Activated CD4-positive, CD25-positive, alpha-beta regulatory T cell (primary cell): Measurements from ENCODE around the gene FRMD7.
"Not testable (repeated sequence)": the region's sequence is repeated elsewhere in the genome, so short reads cannot be mapped to it uniquely, and the experiment has no call there.

Experiments
- DNase-seq, 4 experiments: peaks; one replicate each; lab custom pipeline; 2025; lab: John Stamatoyannopoulos, UW

Gene FRMD7

GRCh38 chrX:132127743-132128142, at the start of gene FRMD7:
Gene FRMD7, minus strand, starts transcription at chrX:132128020. Its CDS starts 176 bp downstream, at chrX:132127844.
- DNase-seq = no peak

GRCh38 chrX:132173647-132174046, 45.8 kb upstream of the FRMD7 start:
- DNase-seq = no peak

GRCh38 chrX:132171881-132172280, 44.1 kb upstream of the FRMD7 start:
- no peak for DNase-seq

GRCh38 chrX:132171478-132171877, 43.7 kb upstream of the FRMD7 start:
- no peak for DNase-seq

- no peak for DNase-seq
These were observed 41.7 kb upstream of the FRMD7 start for GRCh38 chrX:132169554-132169953.

GRCh38 chrX:132165651-132166050, 37.8 kb upstream of the FRMD7 start:
- DNase-seq = no peak

- DNase-seq = no peak
These were observed 37.2 kb upstream of the FRMD7 start for GRCh38 chrX:132165005-132165404.

GRCh38 chrX:132163094-132163493, 35.3 kb upstream of the FRMD7 start:
- DNase-seq = not testable (repeated sequence)

GRCh38 chrX:132153166-132153565, 25.3 kb upstream of the FRMD7 start:
- no peak for DNase-seq

GRCh38 chrX:132146456-132146855, 18.6 kb upstream of the FRMD7 start:
- DNase-seq = no peak

GRCh38 chrX:132144061-132144460, 16.2 kb upstream of the FRMD7 start:
- no peak for DNase-seq

- DNase-seq = no peak
These were observed 1.9 kb downstream of the FRMD7 start for GRCh38 chrX:132125906-132126305.

GRCh38 chrX:132120913-132121312, 6.9 kb downstream of the FRMD7 start:
- DNase-seq = no peak

- no peak for DNase-seq
These were observed 7.9 kb downstream of the FRMD7 start for GRCh38 chrX:132119821-132120515.

GRCh38 chrX:132119283-132119682, 8.5 kb downstream of the FRMD7 start:
- no peak for DNase-seq

- DNase-seq = no peak
These were observed 9.5 kb downstream of the FRMD7 start for GRCh38 chrX:132118358-132118757.

- DNase-seq = no peak
These were observed 12.0 kb downstream of the FRMD7 start for GRCh38 chrX:132115792-132116191.

- no peak for DNase-seq
These were observed 13.2 kb downstream of the FRMD7 start for GRCh38 chrX:132114607-132115006.

- DNase-seq = no peak
These were observed 20.5 kb downstream of the FRMD7 start for GRCh38 chrX:132107291-132107690.

- no peak for DNase-seq
These were observed 26.0 kb downstream of the FRMD7 start for GRCh38 chrX:132101799-132102198.

- no peak for DNase-seq
These were observed 26.6 kb downstream of the FRMD7 start for GRCh38 chrX:132101206-132101605.

- not testable (repeated sequence) for DNase-seq
These were observed 29.1 kb downstream of the FRMD7 start for GRCh38 chrX:132098704-132099103.

- DNase-seq = no peak
These were observed 33.7 kb downstream of the FRMD7 start for GRCh38 chrX:132094164-132094563.

GRCh38 chrX:132093239-132093860, 34.5 kb downstream of the FRMD7 start:
- no peak for DNase-seq
